ENCODE measurements around the gene POC1B. TPM values are rescaled to one million over a fixed set of nuclear protein-coding genes. Genes with fewer than 3 reads are reported as not detected.
"Not testable (repeated sequence)": the region's sequence is repeated elsewhere in the genome, so short reads cannot be mapped to it uniquely, and the experiment has no call there.

The POC1B gene
- total RNA-seq, 2 donors from 2014 or later, result 18.3 to 35.8 TPM

DNA sequence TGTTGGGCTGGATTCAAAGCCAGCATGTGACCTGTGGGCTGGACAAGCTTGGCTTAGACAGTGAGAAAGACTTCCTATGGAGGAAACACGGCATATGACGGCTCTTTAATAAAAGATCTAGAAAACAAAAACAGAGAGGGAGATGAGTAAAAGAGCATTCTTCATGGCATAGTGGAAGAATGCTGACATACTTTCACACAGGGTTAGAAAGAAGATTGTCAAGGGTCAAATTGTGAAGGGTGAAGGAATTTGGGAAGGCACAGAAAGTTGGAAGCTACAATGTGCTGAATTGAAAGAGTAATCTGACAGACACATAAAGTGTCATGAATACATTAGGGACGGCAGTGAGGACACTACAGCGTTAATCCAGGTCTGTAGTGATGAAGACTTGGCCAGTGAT lies 64.7 kb downstream of the POC1B start:
- ATAC-seq, result peak in 1 of 2 donors; percentile 38
- no peak for DNase-seq (ENCODE audit: low spot score in 2 of 2)
- Mint-ChIP-seq H3K36me3 (no peaks in the 10 kb centered on the region), H3K9me3 (no peaks in the 10 kb centered on the region), H3K27ac (peak overlapping the region in 1 of 2 donors; percentile 4)

DNA sequence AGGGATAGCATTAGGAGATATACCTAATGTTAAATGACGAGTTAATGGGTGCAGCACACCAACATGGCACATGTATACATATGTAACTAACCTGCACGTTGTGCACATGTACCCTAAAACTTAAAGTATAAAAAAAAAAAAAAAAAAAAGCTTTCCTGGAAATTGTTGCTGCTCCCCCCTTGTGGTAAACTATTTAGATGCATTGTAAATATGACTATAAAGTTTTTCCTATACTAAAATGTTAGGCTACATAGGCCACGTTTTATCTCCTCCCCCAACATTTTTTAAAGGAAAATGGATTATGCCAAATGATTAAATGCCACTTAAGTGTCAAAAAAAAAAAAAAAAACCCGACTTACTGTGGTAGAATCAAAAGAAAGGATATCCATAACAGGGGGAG lies 66.6 kb downstream of the POC1B start:
- not testable (repeated sequence) for H3K9me3 Mint-ChIP-seq; DNase-seq (ENCODE audit: low spot score in 2 of 2); H3K36me3 Mint-ChIP-seq; ATAC-seq; H3K27ac Mint-ChIP-seq

DNA sequence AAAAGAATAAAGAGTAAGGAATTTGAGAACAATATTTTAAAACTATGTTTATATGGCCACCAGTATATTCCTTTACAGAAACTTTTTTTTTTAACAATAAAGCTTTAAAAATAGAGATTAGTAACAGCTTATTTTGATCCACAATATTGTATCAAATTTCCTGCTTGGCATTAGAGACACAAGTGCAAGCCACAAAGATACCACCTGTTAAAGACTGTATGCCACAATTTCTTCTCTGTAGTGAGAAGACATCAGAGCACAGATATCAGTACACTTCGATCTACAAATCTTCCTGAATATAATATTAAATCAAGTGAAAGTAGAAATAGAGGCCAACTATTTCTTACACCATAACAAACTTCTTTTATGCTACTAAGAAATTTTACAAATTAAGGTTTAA lies 69.3 kb downstream of the POC1B start:
- no peaks in the 10 kb centered on the region for H3K9me3 Mint-ChIP-seq

DNA sequence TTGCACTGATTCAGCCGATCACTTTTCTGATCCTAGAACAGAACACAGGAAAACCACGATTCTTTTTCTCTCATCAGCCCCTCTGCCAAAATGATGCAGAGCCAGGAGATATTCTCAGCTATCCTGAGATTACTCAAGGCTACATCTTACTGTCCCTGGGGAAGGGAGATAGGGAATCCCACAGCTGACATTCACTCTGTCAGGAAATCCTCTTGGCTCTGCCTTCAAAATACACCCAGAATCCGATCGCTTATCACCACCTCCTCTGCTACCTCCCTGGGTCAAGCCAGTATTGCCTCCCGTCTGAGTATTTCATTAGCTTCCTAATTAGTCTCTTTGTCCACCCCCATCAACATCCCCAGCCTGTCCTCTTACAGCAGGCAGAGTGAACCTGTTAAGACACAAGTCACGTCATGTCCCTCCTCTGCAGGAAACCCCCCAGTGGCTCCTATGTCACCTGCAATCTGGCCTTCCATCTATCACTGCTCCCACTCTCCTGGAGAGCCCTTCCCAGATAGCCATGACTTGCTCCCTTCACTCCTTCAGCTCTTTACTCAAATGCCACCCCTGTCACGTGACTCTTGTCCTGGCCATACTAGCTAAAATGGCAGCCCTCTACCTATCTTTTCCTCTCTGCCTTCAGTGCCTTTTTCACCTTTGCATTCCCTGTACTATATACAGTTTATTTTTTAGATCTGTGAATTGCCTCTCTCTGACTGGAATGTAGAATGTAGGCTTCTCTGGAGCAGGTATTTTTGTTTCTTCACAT lies 71.6 kb downstream of the POC1B start:
- H3K36me3 Mint-ChIP-seq, result no peaks in the 10 kb centered on the region
- no peak for DNase-seq (ENCODE audit: low spot score in 2 of 2)

More for the DNA sequence above, 69.3 kb downstream of the POC1B start:
- no peak for ATAC-seq
- H3K27ac Mint-ChIP-seq, result no peak overlapping the region
- DNase-seq (ENCODE audit: low spot score in 2 of 2), result no peak
- no peaks in the 10 kb centered on the region for H3K36me3 Mint-ChIP-seq

DNA sequence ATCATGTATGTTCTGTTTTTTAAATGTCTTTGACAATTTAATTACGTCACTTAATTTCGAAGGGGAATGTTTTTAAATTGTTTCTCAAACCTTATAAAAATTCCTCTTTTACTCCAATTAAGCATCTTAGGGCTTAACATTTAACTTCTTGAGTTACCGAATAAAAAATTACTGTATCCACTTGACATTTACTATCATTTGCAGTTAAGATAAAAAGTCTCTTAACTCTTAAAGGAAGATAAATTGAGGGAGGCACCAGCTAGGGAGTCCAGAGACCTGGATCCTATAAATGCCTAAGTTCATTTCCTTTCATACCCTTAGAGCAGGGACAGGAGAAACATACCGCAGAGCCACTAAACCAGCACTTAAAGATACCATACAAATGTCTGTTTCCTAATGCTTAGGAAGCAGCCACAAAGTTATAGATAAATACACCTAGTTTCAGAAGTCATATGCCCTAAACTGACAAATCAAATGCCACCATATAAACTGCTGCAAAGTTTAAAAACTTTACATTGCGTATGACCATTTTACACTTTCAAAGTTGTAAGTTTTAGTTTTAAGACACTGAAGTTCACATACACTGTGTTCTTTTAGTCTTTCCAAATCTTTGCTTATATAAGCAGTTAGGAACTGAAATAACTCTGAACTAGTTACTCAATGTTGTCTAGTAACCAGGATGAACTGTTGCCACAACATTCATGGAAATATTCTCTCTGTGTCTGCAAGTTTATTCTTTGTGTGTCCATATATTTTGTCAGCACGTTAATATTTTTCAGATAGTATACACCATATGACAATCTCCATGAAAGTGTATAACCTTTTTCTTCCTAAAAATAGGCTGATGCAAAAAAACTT lies 72.5 kb downstream of the POC1B start:
- Mint-ChIP-seq H3K27ac (peak overlapping the region in 1 of 2 donors; percentile 15), H3K36me3 (peaks cover 0 to 2% of the 10 kb centered on the region in 2 donors), H3K9me3 (no peaks in the 10 kb centered on the region)
- DNase-seq (ENCODE audit: low spot score in 2 of 2) (no peak), ATAC-seq (no peak)

More for the DNA sequence above, 71.6 kb downstream of the POC1B start:
- no peaks in the 10 kb centered on the region for H3K9me3 Mint-ChIP-seq
- peak overlapping the region in 1 of 2 donors; percentile 18 for H3K27ac Mint-ChIP-seq
- ATAC-seq, result no peak

DNA sequence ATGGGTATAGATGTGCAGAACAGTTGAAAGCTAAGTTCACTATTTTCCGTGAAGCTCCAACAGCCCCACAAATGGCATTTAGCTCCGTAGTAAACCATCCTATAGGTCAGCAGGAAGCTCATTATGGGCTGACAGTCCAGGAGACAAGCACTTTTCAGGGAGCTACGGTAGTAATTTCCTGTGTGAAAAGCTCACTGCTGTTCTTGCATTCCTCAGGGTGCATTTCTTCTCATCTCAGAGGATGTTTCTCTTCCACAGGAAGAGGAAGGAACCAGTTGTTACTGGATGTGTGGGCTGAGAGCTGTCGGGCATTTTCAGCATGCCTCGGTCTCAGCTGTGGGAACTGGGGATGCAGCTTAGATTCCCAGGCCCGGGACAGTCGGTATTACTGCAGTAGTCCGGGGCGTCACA lies 74.0 kb downstream of the POC1B start:
- ATAC-seq (no peak), DNase-seq (ENCODE audit: low spot score in 2 of 2) (no peak)
- H3K36me3 Mint-ChIP-seq, result peaks cover 7 to 11% of the 10 kb centered on the region in 2 donors
- peaks cover 0 to 4% of the 10 kb centered on the region in 2 donors for H3K9me3 Mint-ChIP-seq
- H3K27ac Mint-ChIP-seq, result no peak overlapping the region

DNA sequence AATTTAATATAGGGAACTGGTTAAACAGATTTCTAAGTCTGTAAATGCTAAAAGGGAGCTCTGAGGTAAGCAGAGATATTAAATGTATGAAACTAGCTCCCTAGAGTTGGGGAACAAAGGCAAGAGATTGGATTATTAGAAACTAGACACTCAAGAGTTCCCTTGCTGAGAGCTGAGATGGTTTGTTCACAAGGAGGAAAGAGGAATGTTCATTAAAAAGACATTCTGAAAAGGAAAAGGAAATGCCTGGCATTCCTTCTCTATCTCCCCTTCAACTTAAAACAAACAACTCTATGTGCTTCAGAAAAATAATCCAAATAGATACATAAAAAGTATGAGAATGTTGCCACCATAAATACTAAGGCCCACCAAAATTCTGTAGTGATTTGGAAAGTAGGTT lies 74.9 kb downstream of the POC1B start:
- peaks cover 7 to 11% of the 10 kb centered on the region in 2 donors for H3K36me3 Mint-ChIP-seq
- ATAC-seq (no peak), DNase-seq (ENCODE audit: low spot score in 2 of 2) (no peak)

DNA sequence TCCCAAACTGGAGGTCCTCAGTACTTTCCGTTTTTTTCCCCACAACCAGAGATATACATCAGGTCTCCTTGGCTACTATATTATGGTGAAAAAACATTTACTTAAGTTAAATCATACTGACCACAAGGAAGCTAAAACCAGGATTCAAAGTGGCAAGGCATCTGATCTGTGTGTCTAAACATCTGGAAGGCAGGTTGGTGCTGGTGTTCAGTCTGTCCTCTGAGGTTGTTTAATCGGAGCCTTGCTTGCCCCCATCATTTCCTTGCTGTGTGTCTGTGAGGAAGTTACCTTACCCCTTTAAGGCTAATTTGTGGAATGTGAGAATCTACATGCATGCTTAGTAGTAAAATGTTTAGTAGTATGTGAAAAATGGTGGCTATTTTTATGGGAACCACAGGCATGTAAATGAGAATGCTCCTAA lies 76.9 kb downstream of the POC1B start:
- DNase-seq (ENCODE audit: low spot score in 2 of 2), result no peak
- no peak for ATAC-seq
- Mint-ChIP-seq H3K36me3 (peaks cover 7 to 18% of the 10 kb centered on the region in 2 donors), H3K27ac (no peak overlapping the region), H3K9me3 (peaks cover 0 to 4% of the 10 kb centered on the region in 2 donors)

More for the DNA sequence above, 74.9 kb downstream of the POC1B start:
- Mint-ChIP-seq H3K27ac (no peak overlapping the region), H3K9me3 (peaks cover 0 to 4% of the 10 kb centered on the region in 2 donors)

DNA sequence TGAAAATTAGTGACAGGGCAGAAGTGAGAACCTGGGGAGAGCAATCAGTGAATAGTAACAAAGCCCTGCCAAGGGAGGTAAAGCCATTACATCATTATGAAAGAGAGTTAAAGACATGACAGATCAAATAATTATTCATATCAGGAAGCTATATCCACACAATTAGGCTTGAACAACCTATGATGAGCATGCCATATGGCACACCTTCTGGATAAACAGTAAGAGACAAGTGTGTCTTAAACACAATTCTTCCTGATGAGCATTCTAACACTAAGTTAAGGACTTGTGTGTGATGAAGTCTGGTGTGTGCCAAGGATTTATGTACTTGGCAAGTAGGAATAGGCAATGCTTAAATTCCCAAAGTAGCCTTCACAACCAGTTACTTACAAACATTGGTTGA lies 77.3 kb downstream of the POC1B start:
- DNase-seq (ENCODE audit: low spot score in 2 of 2) (no peak), ATAC-seq (no peak)
- peaks cover 7 to 21% of the 10 kb centered on the region in 2 donors for H3K36me3 Mint-ChIP-seq
- no peak overlapping the region for H3K27ac Mint-ChIP-seq
- peaks cover 0 to 4% of the 10 kb centered on the region in 2 donors for H3K9me3 Mint-ChIP-seq

DNA sequence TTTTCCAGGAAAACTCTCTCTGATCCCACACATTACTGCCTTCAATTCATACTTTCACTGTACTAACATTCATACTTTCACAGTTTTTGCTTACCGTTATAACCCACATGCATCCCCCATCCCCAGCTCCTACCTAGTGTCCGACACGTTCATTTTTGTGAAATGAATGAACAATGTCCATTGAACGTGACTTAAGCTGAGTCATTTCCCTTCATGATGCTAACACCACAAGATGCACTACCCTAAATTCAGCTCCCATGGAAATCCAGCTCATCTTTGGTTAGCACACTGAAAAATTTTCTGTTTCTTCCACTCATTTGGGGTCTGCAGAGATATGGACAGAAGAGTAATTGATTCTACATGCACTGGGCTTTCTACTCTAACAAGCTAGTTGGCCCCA lies 85.9 kb downstream of the POC1B start:
- Mint-ChIP-seq H3K9me3 (peaks cover 0 to 6% of the 10 kb centered on the region in 2 donors), H3K27ac (no peak overlapping the region), H3K36me3 (peaks cover 39 to 41% of the 10 kb centered on the region in 2 donors)
- no peak for DNase-seq (ENCODE audit: low spot score in 2 of 2)
- no peak for ATAC-seq

DNA sequence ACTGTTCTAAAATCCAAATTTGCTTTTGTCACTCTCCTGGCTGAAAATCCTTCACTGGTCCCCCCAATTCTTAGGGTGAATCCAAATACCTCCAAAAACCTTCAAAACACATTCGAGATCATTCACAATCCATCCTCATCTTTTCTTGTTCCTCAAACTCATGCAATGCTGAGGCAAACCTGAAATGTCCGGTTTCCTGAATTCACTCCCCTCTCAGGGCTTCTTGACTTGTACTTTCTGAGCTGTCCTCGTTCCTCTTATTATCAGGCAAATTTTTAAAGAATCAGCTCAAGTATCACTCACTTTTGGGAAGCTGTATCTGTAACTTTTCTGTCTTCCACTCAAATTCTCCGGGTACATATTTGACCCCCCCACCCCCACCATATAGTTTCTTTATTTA lies 88.6 kb downstream of the POC1B start:
- DNase-seq (ENCODE audit: low spot score in 2 of 2) (no peak), ATAC-seq (no peak)
- Mint-ChIP-seq H3K27ac (no peak overlapping the region), H3K9me3 (peaks cover 0 to 6% of the 10 kb centered on the region in 2 donors), H3K36me3 (peaks cover 41 to 51% of the 10 kb centered on the region in 2 donors)

DNA sequence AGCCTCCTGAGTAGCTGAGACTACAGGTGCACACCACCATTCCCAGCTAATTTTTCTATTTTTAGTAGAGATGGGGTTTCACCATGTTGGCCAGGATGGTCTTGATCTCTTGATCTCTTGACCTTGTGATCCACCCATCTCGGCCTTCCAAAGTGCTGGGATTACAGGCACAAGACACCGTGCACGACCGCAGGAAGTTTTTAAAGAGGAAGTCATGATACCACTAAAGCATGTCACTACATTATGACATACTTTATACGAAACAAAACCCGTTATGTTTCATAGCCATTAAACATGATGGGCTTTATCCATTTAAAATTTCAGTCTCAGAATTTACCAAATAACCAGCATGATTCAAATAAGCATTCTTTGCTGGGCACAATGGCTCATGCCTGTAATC lies 89.8 kb downstream of the POC1B start:
- H3K9me3 Mint-ChIP-seq, result peaks cover 0 to 6% of the 10 kb centered on the region in 2 donors
- no peak for ATAC-seq
- no peak for DNase-seq (ENCODE audit: low spot score in 2 of 2)
- peaks cover 32 to 40% of the 10 kb centered on the region in 2 donors for H3K36me3 Mint-ChIP-seq
- H3K27ac Mint-ChIP-seq, result no peak overlapping the region

DNA sequence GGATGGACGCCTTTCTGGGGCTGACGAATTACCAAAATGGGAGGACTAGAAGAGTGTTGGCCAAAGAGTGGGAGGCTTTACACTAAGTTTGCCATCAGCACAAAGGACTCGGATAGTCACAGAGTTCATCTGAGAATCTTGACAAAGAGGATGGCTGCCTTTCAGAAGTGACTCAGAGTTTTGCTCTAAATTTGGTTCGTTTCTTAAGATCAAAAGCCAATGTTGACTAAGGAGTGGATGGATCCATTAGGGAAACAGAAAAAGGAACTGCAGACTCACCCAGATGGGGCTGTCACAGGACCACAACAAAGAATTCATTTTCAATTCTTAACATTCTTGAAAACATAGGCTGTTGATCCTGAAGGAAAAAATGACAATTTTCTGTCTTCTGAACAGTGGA lies 92.2 kb downstream of the POC1B start:
- no peak for DNase-seq (ENCODE audit: low spot score in 2 of 2)
- H3K36me3 Mint-ChIP-seq, result peaks cover 21 to 24% of the 10 kb centered on the region in 2 donors
- H3K27ac Mint-ChIP-seq, result no peak overlapping the region
- peak; percentile 28 to 49 for ATAC-seq
- H3K9me3 Mint-ChIP-seq, result peaks cover 0 to 6% of the 10 kb centered on the region in 2 donors

DNA sequence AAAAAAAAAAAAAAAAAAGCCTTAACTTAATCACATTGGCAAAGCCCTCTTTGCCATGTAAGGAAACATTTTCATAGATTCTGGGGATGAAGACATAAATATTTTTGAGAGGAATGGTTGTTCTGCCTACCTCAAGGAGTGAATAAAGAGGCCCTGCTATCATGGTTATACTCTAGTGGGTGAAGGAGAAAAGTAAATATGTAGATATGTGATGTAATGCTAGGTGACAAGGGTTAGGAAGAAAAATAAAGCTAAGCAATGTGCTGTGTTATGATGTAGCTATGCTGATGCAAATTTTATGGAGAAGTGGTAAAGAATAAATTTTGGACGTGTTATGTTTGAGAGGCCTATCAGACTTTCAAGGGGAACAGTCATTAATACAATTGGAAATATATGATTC lies 93.5 kb downstream of the POC1B start:
- DNase-seq (ENCODE audit: low spot score in 2 of 2) (no peak), ATAC-seq (no peak)
- H3K27ac Mint-ChIP-seq, result no peak overlapping the region
- peaks cover 0 to 6% of the 10 kb centered on the region in 2 donors for H3K9me3 Mint-ChIP-seq
- peaks cover 17 to 19% of the 10 kb centered on the region in 2 donors for H3K36me3 Mint-ChIP-seq

DNA sequence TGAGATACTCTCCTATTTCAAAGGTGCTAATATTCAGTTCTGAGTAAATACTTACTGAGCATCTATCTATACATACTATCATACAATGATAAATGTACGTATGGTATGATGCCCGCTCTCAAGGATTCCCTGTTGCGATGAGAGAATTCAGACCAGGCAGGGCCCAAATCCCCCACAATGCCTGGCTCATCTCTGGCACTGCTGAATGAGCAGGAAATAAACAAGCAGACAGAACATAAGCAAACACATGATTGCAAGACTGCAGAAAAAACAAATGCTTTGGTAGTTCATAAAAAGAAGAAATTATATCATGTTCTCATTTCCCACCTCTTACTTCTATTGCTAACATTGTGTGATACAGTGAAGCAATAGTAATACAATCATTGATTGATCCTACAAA lies 96.3 kb downstream of the POC1B start:
- DNase-seq (ENCODE audit: low spot score in 2 of 2) (no peak), ATAC-seq (no peak)

DNA sequence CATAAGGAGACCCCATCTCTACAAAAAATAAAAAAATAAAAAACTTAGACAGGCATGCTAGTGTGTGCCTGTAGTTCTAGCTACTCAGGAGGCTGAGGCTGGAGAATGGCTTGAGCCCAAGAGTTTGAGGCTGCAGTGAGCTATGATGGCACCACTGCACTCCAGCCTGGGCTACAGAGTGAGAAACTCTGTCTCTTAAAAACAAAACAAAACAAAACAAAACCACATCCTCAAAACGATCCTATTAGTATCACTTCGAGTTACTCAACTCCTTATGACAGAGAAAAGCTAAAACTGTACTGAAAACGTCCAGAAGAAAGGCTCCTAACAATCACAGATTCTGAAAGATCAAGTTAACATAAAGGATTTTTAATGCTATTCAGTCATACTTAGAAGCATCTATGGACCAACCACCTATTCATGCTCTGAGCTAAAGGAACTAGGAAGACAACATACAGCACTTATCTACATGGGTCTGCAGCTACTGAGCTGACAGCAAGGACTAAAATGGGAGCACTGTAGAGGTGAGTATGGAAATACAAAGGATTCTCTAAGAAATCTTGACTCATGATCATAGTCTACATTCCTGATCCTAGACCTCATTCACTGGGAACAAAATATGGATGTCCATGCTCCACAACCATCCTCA lies 98.2 kb downstream of the POC1B start:
- Mint-ChIP-seq H3K27ac (no peak overlapping the region), H3K9me3 (no peaks in the 10 kb centered on the region), H3K36me3 (peaks cover 2 to 3% of the 10 kb centered on the region in 2 donors)
- DNase-seq (ENCODE audit: low spot score in 2 of 2), result peak in 1 of 2 donors; percentile 10
- peak; percentile 39 to 90 for ATAC-seq

More for the DNA sequence above, 96.3 kb downstream of the POC1B start:
- Mint-ChIP-seq H3K27ac (no peak overlapping the region), H3K9me3 (no peaks in the 10 kb centered on the region), H3K36me3 (peaks cover 10 to 12% of the 10 kb centered on the region in 2 donors)

DNA sequence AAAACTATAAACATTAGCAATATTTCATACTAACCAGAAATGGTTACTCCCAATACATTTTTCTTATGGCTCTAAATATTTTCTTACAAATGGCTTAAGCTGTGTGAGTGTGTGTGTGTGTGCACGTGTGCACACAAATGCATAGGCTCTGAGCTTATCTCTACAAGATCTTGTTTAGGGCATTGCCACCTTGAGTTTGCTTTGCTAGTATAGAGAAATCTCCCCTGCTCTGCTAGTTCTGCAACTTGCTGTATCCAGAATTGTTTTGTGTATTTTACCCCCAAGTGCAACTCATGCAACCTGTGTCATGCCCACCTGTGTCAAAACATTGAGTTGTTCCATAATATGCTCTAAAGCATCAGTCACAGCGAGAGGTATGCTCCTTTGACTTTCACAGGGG lies 101.0 kb downstream of the POC1B start:
- H3K36me3 Mint-ChIP-seq, result no peaks in the 10 kb centered on the region
- DNase-seq (ENCODE audit: low spot score in 2 of 2) (no peak), ATAC-seq (no peak)
- H3K9me3 Mint-ChIP-seq, result no peaks in the 10 kb centered on the region
- H3K27ac Mint-ChIP-seq, result no peak overlapping the region
